NAMALWA (cell line): Measurements from ENCODE around the gene WDR86.

Source experiments
- DNase-seq: peaks from one replicate; pipeline ENCODE4 v3.0.0-alpha.2; 2015; ENCODE audit warnings: low spot score

The WDR86 gene

GRCh38 chr7:151379534-151380198 is 30.2 kb downstream of the WDR86 start:
- no peak for DNase-seq

- no peak for DNase-seq
Observed at GRCh38 chr7:151379193-151379520, 30.7 kb downstream of the WDR86 start.

DNA sequence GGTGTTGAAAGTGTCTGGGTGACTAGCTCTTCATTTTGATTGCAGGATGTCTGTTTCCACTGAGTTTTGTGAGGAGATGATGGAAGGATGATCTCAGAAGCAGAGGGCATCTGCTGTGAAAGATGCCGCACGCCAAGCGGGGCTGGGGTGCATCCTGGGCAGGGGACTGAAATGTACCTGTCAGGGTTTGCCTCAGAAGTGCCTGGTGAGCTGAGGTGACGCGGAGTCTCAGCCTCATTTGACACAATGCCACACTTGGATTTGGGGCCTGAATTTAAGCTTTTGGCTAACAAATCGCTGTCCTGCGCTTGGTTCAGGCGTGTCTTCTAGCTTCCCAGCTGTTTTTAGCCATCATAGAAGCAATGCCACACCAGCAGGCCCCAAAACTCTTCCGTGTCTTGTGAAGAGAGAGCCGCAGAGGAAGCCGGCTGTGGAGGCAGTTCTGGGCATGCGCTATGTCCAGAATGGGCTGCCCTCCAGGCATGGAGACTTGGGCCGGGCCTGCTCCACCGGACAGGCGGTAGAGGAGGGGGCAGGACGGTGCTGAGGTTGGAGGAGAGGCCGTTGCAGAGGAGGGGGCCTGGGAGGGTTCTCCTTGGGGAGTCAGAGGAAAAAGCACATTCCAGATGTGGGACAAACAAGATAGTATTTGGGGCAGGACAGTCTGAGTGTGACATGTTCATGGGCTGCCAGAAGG is 31.2 kb downstream of the WDR86 start:
- no peak for DNase-seq

DNA sequence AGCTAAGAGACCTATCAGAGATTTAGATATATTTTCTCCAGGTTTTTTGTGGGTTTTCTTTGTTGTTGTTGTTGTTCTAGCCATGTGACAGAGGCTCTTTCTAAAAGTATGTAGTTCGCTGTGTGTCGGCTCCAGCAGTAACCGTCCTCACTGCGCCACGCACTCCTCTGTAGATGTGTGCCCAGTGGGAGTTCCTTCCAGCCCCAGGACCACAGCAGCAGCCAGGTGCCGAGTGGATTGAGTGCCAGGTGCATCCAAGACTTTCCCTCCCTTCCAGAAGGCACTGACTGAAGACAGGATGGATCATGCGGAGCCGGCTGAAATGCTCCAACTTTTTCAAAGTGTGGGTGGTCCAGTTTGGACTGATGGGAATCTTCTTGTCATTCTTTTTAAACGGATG is 31.8 kb downstream of the WDR86 start:
- no peak for DNase-seq

GRCh38 chr7:151377406-151377805 is 32.4 kb downstream of the WDR86 start:
- no peak for DNase-seq

DNA sequence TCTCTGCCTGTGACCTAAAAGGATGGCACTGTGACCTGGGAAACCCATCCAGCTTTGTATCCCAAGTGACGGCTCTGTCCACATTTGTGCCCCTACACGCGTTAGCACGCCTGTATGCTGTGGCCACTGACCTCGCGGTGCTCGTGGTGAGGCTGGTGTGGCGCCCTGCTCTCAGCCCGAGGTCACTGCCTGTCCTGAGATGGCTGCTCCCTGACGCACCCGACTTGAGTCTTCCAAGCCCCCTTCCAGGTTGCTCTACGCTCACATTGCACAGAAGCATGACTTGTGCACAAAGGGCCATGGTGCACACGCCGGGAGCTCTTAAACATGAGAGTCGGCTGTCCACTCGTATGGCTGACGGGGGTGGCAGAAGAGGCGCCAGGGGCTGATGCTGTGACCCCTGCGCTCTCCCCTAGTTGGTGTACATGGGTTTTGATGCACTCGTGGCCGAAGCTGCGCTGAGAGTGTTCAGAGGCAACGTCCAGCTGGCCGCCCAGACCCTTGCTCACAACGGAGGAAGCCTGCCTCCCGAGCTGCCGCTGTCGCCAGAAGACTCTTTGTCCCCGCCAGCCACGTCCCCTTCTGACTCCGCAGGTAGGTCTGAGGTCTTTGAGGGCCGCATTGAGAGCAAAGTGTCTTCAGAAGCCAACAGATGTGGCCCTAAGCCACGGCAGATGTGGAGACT is 33.5 kb downstream of the WDR86 start:
- DNase-seq: no peak

DNA sequence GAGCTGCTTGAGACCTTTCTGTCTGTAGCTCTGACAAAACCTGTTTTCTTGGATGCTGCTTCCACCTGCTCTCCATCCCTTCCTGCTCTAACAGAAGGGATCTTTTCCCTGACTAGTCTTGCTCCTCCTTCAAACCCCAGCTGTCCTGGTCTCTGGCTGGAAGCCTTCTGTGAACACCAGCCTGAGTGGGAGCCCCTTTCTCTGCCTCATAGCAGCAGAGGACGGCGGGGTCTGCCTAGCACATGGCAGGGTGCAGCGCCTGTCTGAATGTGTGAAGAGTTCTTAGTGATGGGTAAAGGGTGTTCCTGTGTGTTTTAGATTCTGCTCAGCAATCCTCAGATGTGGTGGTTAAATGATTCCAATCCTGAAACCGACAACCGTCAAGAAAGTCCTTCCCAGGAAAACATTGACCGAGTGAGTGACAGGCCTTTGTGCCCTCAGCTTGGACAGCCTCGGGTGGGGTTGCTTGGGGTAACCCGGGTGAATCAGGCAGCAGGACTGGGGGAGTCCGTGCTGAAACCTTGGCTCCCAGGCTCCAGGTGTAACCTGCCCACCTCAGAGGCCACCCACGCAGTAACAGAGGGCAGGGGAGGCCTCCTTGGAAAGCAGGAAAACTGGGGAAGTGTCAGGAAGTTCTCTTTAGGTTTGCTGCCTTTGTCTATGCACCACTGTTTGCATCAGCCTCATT is 34.2 kb downstream of the WDR86 start:
- no peak for DNase-seq

GRCh38 chr7:151374726-151375125 is 35.1 kb downstream of the WDR86 start:
- DNase-seq: no peak

DNA sequence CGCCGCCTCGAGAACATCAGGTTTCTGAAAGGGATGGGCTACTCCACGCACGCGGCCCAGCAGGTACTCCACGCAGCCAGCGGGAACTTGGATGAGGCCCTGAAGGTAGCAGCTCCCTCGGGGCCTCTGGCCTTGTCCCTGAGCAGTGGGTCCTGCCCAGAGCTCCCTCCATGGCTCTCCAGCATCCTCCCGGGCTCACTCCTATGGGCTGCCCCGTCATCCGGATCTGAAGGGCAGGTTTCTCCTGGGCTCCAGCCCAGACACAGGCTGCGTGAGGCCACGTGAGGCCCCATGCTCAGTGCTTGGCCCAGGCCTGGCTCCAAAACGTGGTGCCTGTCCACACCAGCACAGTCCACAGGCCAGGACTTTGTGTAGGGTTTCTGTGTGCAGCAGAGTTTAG is 35.7 kb downstream of the WDR86 start:
- no peak for DNase-seq

DNA sequence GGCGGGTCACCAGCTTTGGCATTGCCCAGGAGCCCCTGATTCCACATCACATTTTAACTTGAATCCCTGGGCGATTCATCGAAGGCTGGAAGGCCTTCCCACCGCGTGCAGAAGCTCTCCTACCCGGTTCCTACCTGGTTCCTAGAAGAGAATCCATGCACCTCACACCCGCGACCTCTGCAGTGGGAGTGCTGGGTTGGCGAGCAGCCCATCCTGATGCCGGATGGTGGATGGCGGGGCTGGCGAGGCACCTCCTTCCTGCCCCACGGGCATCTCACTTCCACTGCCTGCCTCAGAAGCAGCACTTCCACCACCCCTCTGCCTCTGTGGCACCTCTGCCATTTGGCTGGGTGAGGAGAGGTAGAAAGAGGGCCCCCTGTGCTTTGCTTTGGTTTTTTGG is 36.2 kb downstream of the WDR86 start:
- no peak for DNase-seq

DNA sequence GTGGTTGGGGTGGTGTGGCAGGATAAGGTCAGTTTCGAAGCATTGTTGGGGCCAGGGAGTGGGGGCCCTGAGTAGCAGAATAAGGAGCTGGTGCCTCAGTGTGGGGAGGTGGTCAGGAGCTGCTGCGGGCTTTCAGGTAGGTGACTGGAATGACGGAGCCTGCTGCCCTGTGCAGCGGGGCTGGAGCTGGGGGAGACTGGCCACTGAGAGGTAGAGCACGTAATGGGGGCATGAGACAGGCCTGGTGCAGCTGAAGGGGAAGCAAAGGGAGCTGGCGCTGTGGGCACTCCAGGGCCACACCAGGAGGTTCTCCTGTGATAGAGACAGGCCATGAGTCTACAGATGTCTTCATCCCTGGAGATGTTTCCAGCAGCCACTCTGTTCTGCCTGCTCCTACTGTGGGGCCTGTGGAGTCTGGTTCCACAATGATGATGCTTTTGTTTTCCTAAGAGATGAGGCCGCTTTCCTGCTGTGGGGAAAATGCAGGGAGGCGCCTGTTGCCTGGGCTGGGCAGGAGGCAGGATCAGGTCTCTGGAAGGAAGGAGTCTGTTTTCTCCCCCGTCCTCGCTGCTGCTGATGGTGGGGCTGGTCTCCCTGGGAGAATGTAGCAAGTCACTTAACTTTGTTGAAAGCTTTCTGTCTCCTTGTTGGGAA is 37.1 kb downstream of the WDR86 start:
- no peak for DNase-seq

- no peak for DNase-seq
Observed at GRCh38 chr7:151371266-151371665, 38.6 kb downstream of the WDR86 start.

- peak; percentile 96 for DNase-seq
Observed at GRCh38 chr7:151368136-151368571, 41.7 kb downstream of the WDR86 start.

GRCh38 chr7:151367284-151367683 is 42.6 kb downstream of the WDR86 start:
- no peak for DNase-seq

DNA sequence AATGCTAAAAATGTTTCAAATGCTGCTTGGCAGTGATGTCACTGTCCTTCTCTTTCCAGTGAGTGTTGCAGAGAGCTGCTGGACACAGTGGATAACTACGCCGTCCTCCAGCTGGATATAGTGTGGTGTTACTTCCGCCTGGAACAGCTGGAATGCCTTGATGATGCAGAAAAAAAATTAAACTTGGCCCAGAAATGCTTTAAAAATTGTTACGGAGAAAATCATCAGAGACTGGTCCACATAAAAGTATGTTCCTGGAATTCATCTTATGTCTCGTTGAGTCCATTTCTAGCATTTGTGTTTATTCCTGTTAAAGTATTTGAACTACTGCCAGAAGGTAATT is 43.0 kb downstream of the WDR86 start:
- no peak for DNase-seq

DNA sequence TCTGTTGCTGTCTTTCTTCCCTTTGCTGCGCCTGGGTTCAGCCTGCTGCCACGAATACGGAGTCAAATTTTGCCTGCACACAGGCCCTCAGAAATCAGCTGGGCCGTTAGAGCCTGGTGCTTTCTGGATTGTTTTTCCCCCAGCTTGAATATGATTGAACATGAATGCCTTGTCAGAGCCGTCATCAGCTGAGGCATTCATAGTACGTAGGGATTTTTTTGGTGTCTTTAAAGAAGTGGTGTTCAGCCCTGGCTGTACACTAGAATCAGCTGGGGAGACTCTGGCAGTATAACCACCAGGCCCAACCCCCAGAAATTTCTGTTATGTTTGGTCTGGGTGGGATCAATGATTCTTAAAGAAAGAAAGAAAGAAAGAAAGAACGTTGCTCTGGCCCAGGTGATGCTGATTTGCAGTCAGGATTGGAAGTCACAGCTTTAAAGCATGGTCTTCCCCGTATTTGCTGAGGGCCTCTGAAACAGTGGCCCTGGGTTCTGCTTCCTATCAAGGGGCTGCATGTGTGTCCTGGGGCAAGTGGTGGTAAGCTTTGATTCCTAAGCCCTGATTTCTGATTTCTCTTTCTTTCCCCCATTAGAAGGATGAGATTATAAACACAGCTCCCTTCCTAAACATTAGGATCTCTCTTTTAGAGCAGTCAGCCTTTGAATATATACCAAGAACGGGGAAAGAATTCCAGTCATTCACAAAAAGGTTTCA is 43.5 kb downstream of the WDR86 start:
- DNase-seq: no peak

- no peak for DNase-seq
Observed at GRCh38 chr7:151363182-151363581, 46.7 kb downstream of the WDR86 start.

GRCh38 chr7:151361193-151361959 is 48.5 kb downstream of the WDR86 start:
- DNase-seq: no peak

DNA sequence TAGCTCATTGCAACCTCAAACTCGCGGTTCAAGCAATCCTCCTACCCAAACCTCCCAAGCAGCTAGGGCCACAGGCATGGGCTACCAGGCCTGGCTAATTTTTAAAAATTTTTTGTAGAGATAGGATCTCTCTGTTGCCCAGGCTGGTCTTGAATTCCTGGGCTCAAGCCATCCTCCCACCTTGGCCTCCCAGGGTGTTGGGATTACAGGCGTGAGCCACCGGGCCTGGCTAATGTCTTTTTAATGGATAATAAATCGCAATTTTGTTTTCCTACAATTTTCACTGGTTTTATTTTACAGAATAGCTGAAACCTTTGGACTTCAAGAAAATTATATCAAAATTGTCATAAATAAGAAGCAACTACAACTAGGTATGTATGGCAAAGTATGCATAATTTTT is 57.3 kb downstream of the WDR86 start:
- no peak for DNase-seq

GRCh38 chr7:151351967-151352366 is 57.9 kb downstream of the WDR86 start:
- DNase-seq: peak; percentile 79

DNA sequence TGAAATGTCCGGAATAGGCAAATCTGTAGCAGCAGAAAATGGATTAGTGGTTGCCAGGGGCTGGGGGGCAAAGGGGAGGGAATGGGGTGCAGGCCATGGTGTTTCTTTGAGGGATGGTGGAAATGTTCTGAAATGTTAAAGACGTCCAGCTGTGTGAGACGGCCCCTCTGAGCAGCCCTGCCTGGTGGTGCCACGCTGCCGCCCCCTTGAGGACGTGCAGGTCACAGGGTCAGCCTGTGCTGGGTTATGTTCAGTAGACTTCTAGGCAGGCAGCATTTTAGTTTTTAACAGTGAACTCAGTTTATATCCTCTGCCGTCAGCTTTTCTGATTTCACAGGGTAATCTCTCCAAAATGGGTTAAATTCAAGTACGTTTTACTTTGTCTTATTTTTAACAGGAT is 58.8 kb downstream of the WDR86 start:
- peak; percentile 88 for DNase-seq
